Epithelial cell of proximal tubule (primary cell): ENCODE results near the gene AGMAT. TPM values are rescaled to one million over a fixed set of nuclear protein-coding genes. Genes with fewer than 3 reads are reported as not detected.

ENCODE experiments used
- DNase-seq: peaks from one replicate; pipeline ENCODE4 v3.0.0-alpha.2; 2011; ENCODE audit warnings: low read depth
- H3K4me3 ChIP-seq: 2 replicates; pipeline ENCODE4 v1.5.1; 2011; ENCODE audit warnings: low read depth, mild to moderate bottlenecking, low read length
- total RNA-seq: library from RNA; depleted of rRNA; stranded (reverse); fragments of >200 nt; gene quantifications from 2 replicates; pipeline ENCODE4 v1.2.3, GENCODE V29; 2015
- TF ChIP-seq, protein P1 (sequence below): conservative IDR thresholded peaks from 2 replicates; pipeline ENCODE4 v1.5.1; 2012; ENCODE audit warnings: low read depth, mild to moderate bottlenecking, low read length

AGMAT gene
- total RNA-seq, 1 donor from 2014 or later: 3.2 TPM

DNA sequence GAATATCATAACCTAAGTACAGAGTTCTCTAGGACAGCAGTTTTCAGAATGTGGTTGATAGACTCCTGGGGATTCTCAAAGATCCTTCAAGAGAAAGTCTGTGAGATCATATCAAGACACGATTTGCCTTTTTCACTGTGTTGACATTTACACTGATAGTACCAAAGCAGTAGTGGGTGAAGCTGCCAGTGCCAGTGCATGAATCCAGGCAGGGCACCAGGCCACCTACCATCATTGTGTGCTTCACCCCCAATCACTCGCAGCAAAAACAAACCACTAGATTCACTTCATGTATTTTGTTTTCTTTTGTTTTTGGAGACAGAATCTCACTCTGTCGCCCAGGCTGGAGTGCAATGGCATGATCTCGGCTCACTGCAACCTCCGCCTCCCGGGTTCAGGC is 34.3 kb downstream of the AGMAT start:
- DNase-seq: no peak
- H3K4me3 ChIP-seq: no peak overlapping the region
- TF ChIP-seq, protein P1, sequence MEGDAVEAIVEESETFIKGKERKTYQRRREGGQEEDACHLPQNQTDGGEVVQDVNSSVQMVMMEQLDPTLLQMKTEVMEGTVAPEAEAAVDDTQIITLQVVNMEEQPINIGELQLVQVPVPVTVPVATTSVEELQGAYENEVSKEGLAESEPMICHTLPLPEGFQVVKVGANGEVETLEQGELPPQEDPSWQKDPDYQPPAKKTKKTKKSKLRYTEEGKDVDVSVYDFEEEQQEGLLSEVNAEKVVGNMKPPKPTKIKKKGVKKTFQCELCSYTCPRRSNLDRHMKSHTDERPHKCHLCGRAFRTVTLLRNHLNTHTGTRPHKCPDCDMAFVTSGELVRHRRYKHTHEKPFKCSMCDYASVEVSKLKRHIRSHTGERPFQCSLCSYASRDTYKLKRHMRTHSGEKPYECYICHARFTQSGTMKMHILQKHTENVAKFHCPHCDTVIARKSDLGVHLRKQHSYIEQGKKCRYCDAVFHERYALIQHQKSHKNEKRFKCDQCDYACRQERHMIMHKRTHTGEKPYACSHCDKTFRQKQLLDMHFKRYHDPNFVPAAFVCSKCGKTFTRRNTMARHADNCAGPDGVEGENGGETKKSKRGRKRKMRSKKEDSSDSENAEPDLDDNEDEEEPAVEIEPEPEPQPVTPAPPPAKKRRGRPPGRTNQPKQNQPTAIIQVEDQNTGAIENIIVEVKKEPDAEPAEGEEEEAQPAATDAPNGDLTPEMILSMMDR: no peak

DNA sequence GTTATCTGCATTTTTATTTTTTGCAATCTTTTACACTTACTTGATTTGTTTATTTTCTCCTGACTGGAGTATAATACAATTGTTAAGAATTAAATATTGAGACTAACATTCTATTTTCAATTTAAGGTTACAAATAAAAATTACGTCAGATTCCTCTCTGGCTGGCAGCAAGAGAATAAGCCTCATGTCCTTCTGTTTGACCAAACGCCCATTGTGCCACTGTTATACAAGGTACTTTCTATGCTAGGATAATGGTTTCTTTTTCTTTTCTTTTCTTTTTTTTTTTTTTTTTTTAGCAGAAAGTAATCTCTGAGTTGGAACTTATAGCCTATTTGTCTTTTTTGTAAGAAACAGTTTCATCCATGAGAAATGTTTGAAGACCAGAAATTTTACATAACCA is 38.2 kb downstream of the AGMAT start:
- DNase-seq: no peak
- no peak overlapping the region for H3K4me3 ChIP-seq
- TF ChIP-seq, protein P1: no peak

- H3K4me3 ChIP-seq: no peak overlapping the region
- TF ChIP-seq, protein P1: no peak
- DNase-seq: no peak
Measured at GRCh38 chr1:15543589-15544568, 41.0 kb downstream of the AGMAT start.

GRCh38 chr1:15543251-15543588 is 41.6 kb downstream of the AGMAT start:
- TF ChIP-seq, protein P1: no peak
- H3K4me3 ChIP-seq: no peak overlapping the region
- no peak for DNase-seq

- TF ChIP-seq, protein P1: no peak
- no peak for DNase-seq
- H3K4me3 ChIP-seq: no peak overlapping the region
Measured at GRCh38 chr1:15542388-15543250, 42.2 kb downstream of the AGMAT start.

- no peak overlapping the region for H3K4me3 ChIP-seq
- TF ChIP-seq, protein P1: no peak
- DNase-seq: no peak
Measured at GRCh38 chr1:15541231-15541792, 43.5 kb downstream of the AGMAT start.
